Measurements from ENCODE around the gene ADGRB3. TPM values are rescaled to one million over a fixed set of nuclear protein-coding genes. Genes with fewer than 3 reads are reported as not detected.

The ADGRB3 gene
- total RNA-seq, 1 donor from 2014 or later, result 1.8 TPM

DNA sequence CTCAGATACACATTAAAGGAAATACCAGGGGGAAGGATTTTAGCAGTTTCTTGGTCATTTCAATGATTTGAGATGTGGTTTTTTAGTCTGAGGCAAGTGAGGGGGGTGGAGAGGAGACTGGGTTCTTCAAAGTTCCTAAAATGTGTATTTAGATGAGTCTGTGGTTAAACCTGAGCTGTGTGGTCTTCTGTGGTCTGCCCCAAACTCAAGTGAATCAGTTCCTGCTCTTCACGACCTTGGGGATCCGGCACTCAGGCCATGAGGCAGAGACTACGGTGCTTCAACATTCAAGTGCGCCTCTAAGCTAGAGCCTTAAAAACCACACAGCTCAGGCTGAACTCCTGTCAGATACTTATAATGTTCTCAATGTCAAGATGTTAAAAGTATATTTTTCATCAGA lies 755.0 kb downstream of the ADGRB3 start:
- Mint-ChIP-seq H3K27ac (no peak overlapping the region), H3K9me3 (ENCODE audit: low read depth) (no peaks in the 10 kb centered on the region), H3K4me1 (ENCODE audit: low read depth) (no peaks in the 10 kb centered on the region), H3K4me3 (ENCODE audit: low read depth) (no peak overlapping the region), H3K36me3 (ENCODE audit: insufficient read depth) (no peaks in the 10 kb centered on the region), H3K27me3 (no peaks in the 10 kb centered on the region)
- DNase-seq (ENCODE audit: low spot score, unreplicated experiment), result no peak
- TF ChIP-seq, protein P1, sequence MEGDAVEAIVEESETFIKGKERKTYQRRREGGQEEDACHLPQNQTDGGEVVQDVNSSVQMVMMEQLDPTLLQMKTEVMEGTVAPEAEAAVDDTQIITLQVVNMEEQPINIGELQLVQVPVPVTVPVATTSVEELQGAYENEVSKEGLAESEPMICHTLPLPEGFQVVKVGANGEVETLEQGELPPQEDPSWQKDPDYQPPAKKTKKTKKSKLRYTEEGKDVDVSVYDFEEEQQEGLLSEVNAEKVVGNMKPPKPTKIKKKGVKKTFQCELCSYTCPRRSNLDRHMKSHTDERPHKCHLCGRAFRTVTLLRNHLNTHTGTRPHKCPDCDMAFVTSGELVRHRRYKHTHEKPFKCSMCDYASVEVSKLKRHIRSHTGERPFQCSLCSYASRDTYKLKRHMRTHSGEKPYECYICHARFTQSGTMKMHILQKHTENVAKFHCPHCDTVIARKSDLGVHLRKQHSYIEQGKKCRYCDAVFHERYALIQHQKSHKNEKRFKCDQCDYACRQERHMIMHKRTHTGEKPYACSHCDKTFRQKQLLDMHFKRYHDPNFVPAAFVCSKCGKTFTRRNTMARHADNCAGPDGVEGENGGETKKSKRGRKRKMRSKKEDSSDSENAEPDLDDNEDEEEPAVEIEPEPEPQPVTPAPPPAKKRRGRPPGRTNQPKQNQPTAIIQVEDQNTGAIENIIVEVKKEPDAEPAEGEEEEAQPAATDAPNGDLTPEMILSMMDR (IDR thresholded peaks at IDR 0.05; ENCODE audit: unreplicated experiment), result no peak

GRCh38 chr6:69391106-69391505 lies 756.0 kb downstream of the ADGRB3 start:
- no peak for DNase-seq (ENCODE audit: low spot score, unreplicated experiment)
- no peaks in the 10 kb centered on the region for H3K36me3 Mint-ChIP-seq (ENCODE audit: insufficient read depth)
- no peaks in the 10 kb centered on the region for H3K4me1 Mint-ChIP-seq (ENCODE audit: low read depth)
- no peak overlapping the region for H3K27ac Mint-ChIP-seq
- no peaks in the 10 kb centered on the region for H3K27me3 Mint-ChIP-seq
- TF ChIP-seq, protein P1 (IDR thresholded peaks at IDR 0.05; ENCODE audit: unreplicated experiment), result no peak
- no peaks in the 10 kb centered on the region for H3K9me3 Mint-ChIP-seq (ENCODE audit: low read depth)
- no peak overlapping the region for H3K4me3 Mint-ChIP-seq (ENCODE audit: low read depth)

GRCh38 chr6:69392745-69393144 lies 757.7 kb downstream of the ADGRB3 start:
- TF ChIP-seq, protein P1 (IDR thresholded peaks at IDR 0.05; ENCODE audit: unreplicated experiment), result no peak
- Mint-ChIP-seq H3K9me3 (ENCODE audit: low read depth) (no peaks in the 10 kb centered on the region), H3K27me3 (no peaks in the 10 kb centered on the region), H3K4me3 (ENCODE audit: low read depth) (no peak overlapping the region), H3K27ac (no peak overlapping the region), H3K4me1 (ENCODE audit: low read depth) (no peaks in the 10 kb centered on the region), H3K36me3 (ENCODE audit: insufficient read depth) (no peaks in the 10 kb centered on the region)
- DNase-seq (ENCODE audit: low spot score, unreplicated experiment), result no peak

DNA sequence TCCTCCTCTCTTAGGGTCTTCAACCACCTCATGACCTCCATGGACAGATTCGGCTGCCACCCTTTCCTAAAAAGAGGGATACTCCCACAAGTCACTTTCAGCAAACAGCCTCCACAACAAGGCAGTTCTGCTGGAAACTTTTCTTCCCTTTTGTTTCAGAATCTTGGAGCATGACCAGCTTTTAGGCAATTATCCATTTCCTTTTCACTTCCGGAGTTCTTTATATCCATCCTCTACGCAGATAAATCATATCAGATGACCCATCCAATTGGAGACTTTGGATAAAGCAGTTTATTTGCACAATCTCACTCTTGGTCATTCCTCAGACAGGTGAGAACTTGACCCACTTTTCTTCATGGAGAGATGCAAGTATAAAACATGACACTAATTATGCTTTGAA lies 763.2 kb downstream of the ADGRB3 start:
- DNase-seq (ENCODE audit: low spot score, unreplicated experiment), result no peak
- H3K27ac Mint-ChIP-seq, result no peak overlapping the region
- no peaks in the 10 kb centered on the region for H3K4me1 Mint-ChIP-seq (ENCODE audit: low read depth)
- H3K36me3 Mint-ChIP-seq (ENCODE audit: insufficient read depth), result no peaks in the 10 kb centered on the region
- TF ChIP-seq, protein P1 (IDR thresholded peaks at IDR 0.05; ENCODE audit: unreplicated experiment), result no peak
- H3K9me3 Mint-ChIP-seq (ENCODE audit: low read depth), result no peaks in the 10 kb centered on the region
- H3K4me3 Mint-ChIP-seq (ENCODE audit: low read depth), result no peak overlapping the region
- no peaks in the 10 kb centered on the region for H3K27me3 Mint-ChIP-seq

GRCh38 chr6:69398729-69399128 lies 763.6 kb downstream of the ADGRB3 start:
- H3K27ac Mint-ChIP-seq, result no peak overlapping the region
- H3K4me3 Mint-ChIP-seq (ENCODE audit: low read depth), result no peak overlapping the region
- no peaks in the 10 kb centered on the region for H3K36me3 Mint-ChIP-seq (ENCODE audit: insufficient read depth)
- DNase-seq (ENCODE audit: low spot score, unreplicated experiment), result no peak
- H3K9me3 Mint-ChIP-seq (ENCODE audit: low read depth), result no peaks in the 10 kb centered on the region
- H3K4me1 Mint-ChIP-seq (ENCODE audit: low read depth), result no peaks in the 10 kb centered on the region
- H3K27me3 Mint-ChIP-seq, result no peaks in the 10 kb centered on the region
- TF ChIP-seq, protein P1 (IDR thresholded peaks at IDR 0.05; ENCODE audit: unreplicated experiment), result no peak
